GM10248 (cell line): ENCODE data around the gene RERE.

ENCODE experiments used
- CTCF ChIA-PET: fragments of 300-600 bp; sonication (Branson Sonifier 250); formaldehyde crosslinking; extraction: SDS; loops from one replicate; lab custom pipeline; 2021; ENCODE audit warnings: antibody characterized with exemption; lab: Yijun Ruan, JAX
- POLR2A ChIA-PET: fragments of 350-650 bp; sonication (Branson Sonifier 250); formaldehyde crosslinking; extraction: SDS; loops from one replicate; lab custom pipeline; 2020; ENCODE audit warnings: antibody characterized with exemption; lab: Yijun Ruan, JAX
- DNase-seq: peaks from one replicate; pipeline ENCODE4 v3.0.0; 2012; ENCODE audit errors: extremely low spot score
- TF ChIP-seq, protein P1 (sequence below): IDR thresholded peaks from 2 replicates; pipeline ENCODE4 v1.5.1; 2012; ENCODE audit warnings: mild to moderate bottlenecking, low read depth; ENCODE audit errors: extremely low read depth, missing control alignments, control extremely low read depth

RERE gene

DNA sequence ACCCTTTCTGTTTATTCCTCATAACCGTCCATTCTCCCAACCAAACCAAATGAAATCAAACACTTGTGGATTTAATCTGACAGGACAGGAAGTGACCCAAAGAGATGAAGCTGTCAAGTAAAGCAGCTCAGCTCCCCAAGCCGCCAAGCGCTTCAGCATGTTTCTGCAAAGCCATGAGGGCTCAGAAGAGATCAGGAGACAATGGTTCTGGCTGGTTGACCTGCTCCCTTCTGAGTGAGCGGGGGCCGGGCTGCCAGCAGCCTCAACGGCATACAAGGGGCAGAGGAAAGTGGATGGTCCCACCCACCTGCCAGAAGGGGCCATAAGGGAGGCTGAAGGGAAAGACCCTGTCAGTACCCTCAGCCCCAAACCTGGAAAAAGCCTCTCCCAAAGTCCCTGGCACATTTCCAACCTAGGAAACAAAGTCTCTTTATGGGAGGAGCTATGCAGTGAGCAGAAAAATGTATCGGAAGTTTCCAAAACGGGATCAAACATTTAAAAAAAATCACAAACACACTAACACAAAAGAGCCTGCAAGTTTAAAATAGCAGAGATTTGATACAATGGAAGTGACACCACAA, 454.2 kb downstream of the RERE start:
- DNase-seq = no peak
- ChIA-PET POLR2A (no interaction called here), CTCF (interaction anchor here (1.1 to 1.3 kb wide), 2 partner anchors 13 to 14 kb away, joined by 3 read pairs; no protein-coding TSS in a partner anchor)
- TF ChIP-seq, protein P1, sequence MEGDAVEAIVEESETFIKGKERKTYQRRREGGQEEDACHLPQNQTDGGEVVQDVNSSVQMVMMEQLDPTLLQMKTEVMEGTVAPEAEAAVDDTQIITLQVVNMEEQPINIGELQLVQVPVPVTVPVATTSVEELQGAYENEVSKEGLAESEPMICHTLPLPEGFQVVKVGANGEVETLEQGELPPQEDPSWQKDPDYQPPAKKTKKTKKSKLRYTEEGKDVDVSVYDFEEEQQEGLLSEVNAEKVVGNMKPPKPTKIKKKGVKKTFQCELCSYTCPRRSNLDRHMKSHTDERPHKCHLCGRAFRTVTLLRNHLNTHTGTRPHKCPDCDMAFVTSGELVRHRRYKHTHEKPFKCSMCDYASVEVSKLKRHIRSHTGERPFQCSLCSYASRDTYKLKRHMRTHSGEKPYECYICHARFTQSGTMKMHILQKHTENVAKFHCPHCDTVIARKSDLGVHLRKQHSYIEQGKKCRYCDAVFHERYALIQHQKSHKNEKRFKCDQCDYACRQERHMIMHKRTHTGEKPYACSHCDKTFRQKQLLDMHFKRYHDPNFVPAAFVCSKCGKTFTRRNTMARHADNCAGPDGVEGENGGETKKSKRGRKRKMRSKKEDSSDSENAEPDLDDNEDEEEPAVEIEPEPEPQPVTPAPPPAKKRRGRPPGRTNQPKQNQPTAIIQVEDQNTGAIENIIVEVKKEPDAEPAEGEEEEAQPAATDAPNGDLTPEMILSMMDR = no peak

DNA sequence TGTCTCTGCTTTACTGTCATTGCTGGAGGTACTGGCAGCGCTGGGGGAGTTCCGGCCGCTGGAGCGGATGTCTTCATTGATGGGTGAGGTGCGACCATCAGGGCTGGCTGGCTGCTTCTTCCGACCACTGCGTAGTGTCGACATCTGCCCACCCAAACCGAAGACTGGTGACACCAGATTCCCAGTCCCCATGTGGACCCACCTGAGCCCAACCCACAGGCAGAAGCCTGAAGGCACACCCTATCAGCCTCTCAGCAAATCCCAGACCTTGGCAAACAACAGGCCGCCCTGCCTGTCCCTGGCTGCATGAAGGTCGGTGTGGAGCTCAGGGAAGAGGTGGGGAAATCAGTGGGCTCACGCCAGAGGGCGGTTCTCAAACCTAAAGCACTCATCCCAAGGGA, 454.7 kb downstream of the RERE start:
- no peak for DNase-seq
- CTCF ChIA-PET = interaction anchor here (1.8 kb wide), 1 partner anchor 13 kb away, joined by 4 read pairs; no protein-coding TSS in a partner anchor
- TF ChIP-seq, protein P1 = no peak
- POLR2A ChIA-PET = no interaction called here

DNA sequence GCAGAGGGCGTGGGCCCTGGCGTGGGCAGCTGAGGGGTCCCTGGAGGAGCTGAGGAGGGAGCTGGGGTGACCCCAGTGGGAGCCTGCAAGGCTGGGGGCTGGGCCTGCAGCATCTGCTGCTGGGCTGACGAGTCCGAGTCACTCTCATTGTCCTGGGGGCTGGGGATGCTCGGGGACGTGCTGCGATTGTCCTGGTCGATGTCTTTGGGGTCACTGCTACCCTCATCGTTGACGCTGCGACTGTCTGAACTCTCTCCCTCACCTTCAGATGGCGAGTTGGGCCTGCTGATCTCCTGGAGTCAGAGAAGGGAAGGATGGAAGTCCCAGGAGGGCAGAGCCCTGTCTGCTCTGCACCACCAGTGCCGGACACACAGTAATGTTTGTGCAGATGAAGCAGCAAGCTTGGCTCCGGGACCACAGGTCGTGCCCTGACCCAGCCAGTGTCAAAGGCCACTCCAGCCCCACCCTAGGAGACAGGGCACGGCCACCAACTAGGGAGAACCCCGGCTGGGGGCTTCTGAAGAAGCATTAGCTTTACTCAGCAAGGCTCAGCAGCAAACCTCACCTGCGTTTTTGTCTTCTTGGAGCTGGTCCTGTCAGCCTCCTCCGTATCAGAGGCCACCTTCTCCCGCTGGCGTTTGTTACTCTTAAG, 456.1 kb downstream of the RERE start:
- ChIA-PET CTCF (interaction anchor here (1.8 kb wide), 1 partner anchor 11 kb away, joined by 4 read pairs; no protein-coding TSS in a partner anchor), POLR2A (no interaction called here)
- TF ChIP-seq, protein P1 = no peak
- DNase-seq = no peak

DNA sequence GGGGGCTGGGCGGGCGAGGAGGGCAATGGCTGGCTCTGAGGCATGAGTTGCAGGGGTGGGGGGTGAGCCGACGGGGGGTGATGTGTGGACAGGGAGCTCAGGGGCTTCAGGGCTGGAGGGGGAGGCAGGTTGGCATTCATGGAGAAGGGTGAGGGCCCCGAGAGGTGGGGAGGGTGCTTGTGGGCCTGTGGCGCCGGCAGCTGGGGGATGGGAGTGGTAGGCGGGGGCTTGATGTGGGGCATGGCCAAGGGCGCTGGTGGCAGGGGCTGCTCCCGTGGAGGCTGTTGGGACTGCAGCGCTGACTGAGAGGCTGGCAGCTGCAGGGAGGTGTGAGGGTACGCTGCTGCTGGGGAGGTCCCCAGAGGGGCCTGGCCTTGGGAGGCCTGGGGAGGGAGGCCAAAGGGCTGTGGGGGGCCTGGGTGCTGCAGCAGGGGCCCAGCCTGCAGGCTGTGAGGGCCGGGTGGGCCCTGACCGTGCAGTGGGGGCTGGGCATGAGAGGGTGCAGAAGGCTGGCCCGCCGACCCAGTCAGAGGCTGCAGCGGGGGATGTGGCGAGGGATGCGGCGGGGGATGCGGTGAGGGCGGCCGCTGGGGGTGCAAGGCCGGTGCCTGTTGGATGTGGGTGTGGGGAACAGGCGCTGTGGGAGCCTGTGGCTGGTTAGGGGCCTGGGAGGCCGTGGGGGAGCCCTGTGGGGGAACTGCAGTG, 456.8 kb downstream of the RERE start:
- no peak for DNase-seq
- TF ChIP-seq, protein P1 = no peak
- POLR2A ChIA-PET = no interaction called here
- CTCF ChIA-PET = interaction anchor here (1.8 kb wide), 1 partner anchor 11 kb away, joined by 4 read pairs; no protein-coding TSS in a partner anchor

DNA sequence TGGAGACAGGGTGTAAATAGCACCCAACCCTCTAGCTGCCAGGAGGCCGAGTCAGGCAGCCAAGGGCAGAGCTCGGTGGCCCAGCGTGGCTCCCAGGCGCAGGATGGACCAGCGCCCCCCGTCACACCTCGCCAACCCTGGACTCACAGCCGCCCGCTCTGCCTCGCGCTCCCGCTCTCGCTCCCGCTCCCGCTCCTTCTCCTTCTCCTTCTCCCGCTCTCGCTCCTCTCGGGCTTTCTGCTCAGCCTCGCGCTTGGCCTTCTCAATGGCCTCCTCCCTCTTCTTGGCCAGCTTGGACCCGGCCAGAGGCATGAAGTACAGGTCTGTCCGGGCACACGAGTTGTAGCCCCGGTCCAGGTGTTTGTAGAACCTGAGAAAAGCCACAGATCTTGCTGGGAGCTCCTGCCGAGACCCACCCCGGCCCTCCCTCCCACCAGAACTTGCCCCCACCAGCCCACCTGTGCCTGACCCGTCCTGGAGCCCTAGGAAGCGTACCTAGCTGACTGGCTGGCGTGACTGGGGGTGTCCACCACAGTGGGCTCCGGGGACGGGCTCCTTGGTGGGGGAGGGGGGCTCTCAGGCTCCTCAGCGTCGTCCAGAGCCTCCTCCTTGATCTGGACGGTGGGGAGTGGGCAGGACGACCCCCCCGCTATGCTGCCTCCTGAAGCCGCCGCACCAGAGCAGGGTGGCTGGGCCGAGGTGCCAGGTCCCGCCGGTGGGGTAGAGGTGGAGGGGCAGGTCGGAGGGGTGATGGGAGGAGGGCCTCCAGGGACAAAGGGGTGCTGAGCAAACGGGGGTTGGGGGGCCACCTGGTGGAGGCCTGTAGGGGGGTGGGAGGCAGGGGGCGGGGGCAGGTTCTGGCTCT, 457.6 kb downstream of the RERE start:
- DNase-seq = no peak
- CTCF ChIA-PET = interaction anchor here (1.4 to 1.8 kb wide), 2 partner anchors 11 to 348 kb away, joined by 5 to 6 read pairs; no protein-coding TSS in a partner anchor
- POLR2A ChIA-PET = no interaction called here
- TF ChIP-seq, protein P1 = no peak
